Measurements from ENCODE around the gene ALMS1. TPM values are rescaled to one million over a fixed set of nuclear protein-coding genes. Genes with fewer than 3 reads are reported as not detected.
"Not testable (repeated sequence)": the region's sequence is repeated elsewhere in the genome, so short reads cannot be mapped to it uniquely, and the experiment has no call there.

ALMS1 gene
- total RNA-seq, 1 donor from 2014 or later = 22.1 TPM

DNA sequence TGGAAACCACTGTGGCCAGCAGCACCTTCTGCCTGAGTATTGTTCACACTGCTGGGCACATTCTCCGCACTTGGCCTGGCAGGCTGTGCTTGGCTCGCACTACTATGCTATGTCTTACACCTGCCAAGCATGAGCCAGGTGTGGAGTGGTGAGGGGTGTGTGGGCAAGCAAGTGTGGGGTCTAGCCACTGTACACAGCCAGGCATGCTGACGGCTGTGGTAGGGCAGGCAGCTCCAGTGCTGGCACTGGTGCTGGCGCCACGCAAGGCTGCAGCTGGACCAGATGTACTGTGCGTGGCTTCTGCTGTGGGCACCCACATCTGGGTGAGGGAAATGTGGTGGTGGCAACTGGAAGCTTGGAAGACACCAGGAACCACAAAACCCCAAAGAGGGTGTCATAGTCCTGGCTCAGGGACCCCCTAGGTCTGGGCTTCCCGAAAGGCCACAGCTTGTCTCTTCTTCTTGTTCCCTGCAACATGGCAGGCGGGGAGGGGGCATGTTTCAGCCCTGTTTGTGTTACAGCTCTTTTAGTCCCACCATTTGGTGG, 101.5 kb downstream of the ALMS1 start:
- H3K27me3 ChIP-seq = no peaks in the 10 kb centered on the region
- TF ChIP-seq, protein P1, sequence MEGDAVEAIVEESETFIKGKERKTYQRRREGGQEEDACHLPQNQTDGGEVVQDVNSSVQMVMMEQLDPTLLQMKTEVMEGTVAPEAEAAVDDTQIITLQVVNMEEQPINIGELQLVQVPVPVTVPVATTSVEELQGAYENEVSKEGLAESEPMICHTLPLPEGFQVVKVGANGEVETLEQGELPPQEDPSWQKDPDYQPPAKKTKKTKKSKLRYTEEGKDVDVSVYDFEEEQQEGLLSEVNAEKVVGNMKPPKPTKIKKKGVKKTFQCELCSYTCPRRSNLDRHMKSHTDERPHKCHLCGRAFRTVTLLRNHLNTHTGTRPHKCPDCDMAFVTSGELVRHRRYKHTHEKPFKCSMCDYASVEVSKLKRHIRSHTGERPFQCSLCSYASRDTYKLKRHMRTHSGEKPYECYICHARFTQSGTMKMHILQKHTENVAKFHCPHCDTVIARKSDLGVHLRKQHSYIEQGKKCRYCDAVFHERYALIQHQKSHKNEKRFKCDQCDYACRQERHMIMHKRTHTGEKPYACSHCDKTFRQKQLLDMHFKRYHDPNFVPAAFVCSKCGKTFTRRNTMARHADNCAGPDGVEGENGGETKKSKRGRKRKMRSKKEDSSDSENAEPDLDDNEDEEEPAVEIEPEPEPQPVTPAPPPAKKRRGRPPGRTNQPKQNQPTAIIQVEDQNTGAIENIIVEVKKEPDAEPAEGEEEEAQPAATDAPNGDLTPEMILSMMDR (IDR thresholded peaks at IDR 0.05) = no peak
- no peak overlapping the region for H3K4me3 ChIP-seq
- intact Hi-C loops (cut with DNase I) = no loop called here
- H3K9me3 ChIP-seq = no peaks in the 10 kb centered on the region
- DNase-seq (no peak), ATAC-seq (no peak)
- H3K27ac ChIP-seq = no peak overlapping the region
- H3K4me1 ChIP-seq = no peaks in the 10 kb centered on the region
- peaks cover 18% of the 10 kb centered on the region for H3K36me3 ChIP-seq

DNA sequence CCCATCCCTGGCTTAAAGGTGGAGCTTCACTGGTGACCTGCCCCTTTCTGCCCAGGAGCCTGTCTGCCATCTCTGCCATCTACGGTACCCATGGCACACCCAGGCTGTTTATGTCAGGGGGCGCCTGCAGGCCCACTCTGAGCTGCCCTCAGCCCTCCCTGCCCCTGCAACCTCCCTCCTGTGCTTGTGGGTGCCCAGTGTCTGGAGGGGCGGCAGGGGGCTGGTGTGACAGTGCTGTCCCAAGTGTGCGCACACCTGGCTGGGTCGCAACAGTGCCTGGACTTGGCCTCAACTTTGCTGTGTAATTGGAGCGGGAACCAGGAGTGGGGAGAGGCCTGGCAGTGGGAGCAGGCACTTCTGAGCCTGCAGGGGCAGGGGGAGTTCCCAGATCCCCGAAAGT, 102.4 kb downstream of the ALMS1 start:
- TF ChIP-seq, protein P1 (IDR thresholded peaks at IDR 0.05) = no peak
- peaks cover 20% of the 10 kb centered on the region for H3K36me3 ChIP-seq
- H3K4me1 ChIP-seq = no peaks in the 10 kb centered on the region
- ATAC-seq = peak; percentile 41
- intact Hi-C loops (cut with DNase I) = no loop called here
- no peak overlapping the region for H3K4me3 ChIP-seq
- no peak overlapping the region for H3K27ac ChIP-seq
- H3K27me3 ChIP-seq = no peaks in the 10 kb centered on the region
- H3K9me3 ChIP-seq = no peaks in the 10 kb centered on the region
- no peak for DNase-seq

DNA sequence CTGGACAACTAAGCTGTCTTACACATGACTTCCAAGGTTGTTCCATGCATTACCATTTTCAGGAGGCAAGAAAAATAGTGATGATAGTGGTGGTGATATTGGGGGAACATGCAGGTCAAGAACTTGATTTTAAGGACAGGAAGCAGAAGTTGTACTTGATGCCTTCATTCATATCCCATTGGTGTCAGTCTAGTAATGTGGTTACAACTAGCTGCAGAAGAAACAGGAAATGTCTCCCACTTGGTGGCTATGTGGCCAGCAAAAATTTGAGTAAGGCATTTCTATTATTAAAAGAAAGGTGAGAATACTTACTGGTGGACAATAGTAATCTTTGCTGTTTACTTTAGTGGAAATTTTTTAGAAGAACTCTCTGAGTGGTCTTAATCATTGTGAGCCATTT, 103.4 kb downstream of the ALMS1 start:
- DNase-seq = no peak
- Histone ChIP-seq H3K9me3 (no peaks in the 10 kb centered on the region), H3K27me3 (no peaks in the 10 kb centered on the region), H3K4me1 (no peaks in the 10 kb centered on the region), H3K27ac (no peak overlapping the region), H3K36me3 (peaks cover 20% of the 10 kb centered on the region), H3K4me3 (no peak overlapping the region)
- intact Hi-C loops (cut with DNase I) = no loop called here
- no peak for ATAC-seq
- TF ChIP-seq, protein P1 (IDR thresholded peaks at IDR 0.05) = no peak

DNA sequence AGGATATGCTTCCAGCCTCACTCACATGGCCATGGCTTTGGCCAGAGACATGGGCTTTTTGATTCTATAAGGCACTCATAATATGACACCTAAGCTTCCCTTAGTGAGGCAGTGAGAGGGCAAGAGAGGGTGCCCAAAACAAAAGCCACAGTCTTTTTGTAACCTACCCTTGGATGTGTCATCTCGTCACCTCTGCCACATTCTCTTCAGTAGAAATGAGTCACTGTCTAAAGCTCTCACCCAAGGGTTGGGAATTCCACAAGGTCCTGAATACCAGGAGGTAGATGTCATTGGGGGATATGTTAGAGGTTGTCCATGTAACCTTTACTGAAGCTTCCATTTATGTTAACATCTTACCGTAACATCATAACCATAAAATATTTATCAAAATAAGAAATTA, 108.4 kb downstream of the ALMS1 start:
- no peaks in the 10 kb centered on the region for H3K4me1 ChIP-seq
- H3K36me3 ChIP-seq = peaks cover 20% of the 10 kb centered on the region
- no peak overlapping the region for H3K4me3 ChIP-seq
- ATAC-seq = no peak
- DNase-seq = no peak
- no peaks in the 10 kb centered on the region for H3K9me3 ChIP-seq
- intact Hi-C loops (cut with DNase I) = no loop called here
- H3K27ac ChIP-seq = no peak overlapping the region
- no peaks in the 10 kb centered on the region for H3K27me3 ChIP-seq
- TF ChIP-seq, protein P1 (IDR thresholded peaks at IDR 0.05) = no peak

DNA sequence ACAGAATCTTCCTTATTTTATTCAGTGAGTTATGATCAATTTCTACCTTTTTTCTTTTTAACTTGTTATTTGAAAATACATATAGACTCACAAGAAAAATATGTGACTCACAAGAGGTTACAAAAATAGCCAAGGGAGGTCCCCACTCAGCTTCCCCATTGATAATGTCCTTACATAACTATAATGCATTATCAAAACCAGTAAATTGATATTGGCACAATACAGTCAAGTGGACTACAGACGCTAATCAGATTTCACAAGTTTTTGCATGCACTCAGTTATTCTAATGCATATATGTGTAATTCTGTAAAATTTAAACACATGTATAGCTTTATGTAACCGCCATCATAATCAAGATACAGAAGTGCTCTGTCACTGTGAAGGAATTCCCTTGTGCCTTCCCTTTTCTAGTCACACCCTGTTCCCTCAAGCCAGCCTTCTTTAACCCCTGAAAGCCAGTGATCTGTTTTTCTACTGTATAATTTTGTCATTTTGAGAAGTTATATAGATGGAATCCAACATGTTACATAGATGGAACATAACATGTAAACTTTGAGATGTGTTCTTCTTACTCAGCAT, 118.4 kb downstream of the ALMS1 start:
- Histone ChIP-seq H3K4me3 (no peak overlapping the region), H3K9me3 (peaks cover 5% of the 10 kb centered on the region), H3K36me3 (no peaks in the 10 kb centered on the region), H3K27ac (no peak overlapping the region), H3K4me1 (no peaks in the 10 kb centered on the region), H3K27me3 (no peaks in the 10 kb centered on the region)
- intact Hi-C loops (cut with DNase I) = no loop called here
- TF ChIP-seq, protein P1 (IDR thresholded peaks at IDR 0.05) = no peak
- DNase-seq (no peak), ATAC-seq (no peak)

DNA sequence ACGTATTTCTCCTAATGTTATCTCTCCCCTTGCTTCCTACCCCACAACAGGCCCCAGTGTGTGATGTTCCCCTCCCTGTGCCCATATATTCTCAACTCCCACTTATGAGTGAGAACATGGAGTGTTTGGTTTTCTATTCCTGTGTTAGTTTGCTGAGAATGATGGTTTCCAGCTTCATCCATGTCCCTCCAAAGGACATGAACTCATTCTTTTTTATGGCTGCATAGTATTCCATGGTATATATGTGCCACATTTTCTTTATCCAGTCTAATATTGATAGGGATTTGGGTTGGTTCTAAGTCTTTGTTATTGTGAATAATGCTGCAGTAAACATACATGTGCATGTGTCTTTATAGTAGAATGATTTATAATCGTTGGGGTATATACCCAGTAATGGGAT, 119.2 kb downstream of the ALMS1 start:
- H3K27ac ChIP-seq; H3K4me1 ChIP-seq; H3K27me3 ChIP-seq; H3K9me3 ChIP-seq; DNase-seq; H3K36me3 ChIP-seq; intact Hi-C loops (cut with DNase I); ATAC-seq; H3K4me3 ChIP-seq: not testable (repeated sequence)

DNA sequence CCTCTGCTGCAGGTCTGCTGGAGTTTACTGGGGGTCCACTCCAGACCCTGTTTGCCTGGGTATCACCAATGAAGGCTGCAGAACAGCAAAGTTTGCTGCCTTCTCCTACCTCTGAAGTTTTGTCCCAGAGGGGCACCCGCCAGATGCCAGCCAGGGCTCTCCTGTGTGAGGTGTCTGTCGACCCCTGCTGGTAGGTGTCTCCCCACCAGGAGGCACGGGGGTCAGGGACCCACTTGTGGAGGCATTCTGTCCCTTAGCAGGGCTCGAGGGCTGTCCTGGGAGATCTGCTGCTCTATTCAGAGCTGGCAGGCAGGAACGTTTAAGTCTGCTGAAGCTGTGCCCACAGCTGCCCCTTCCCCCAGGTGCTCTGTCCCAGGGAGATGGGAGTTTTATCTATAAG, 124.8 kb downstream of the ALMS1 start:
- H3K27me3 ChIP-seq; DNase-seq; H3K4me3 ChIP-seq; intact Hi-C loops (cut with DNase I); H3K4me1 ChIP-seq; H3K27ac ChIP-seq; H3K36me3 ChIP-seq; H3K9me3 ChIP-seq; ATAC-seq: not testable (repeated sequence)

Data from upper lobe of right lung (tissue), 1 donor.